GM12864 (cell line): Measurements from ENCODE around the gene FBXO38.

Source experiments
- DNase-seq: peaks from one replicate; pipeline ENCODE4 v3.0.0-alpha.2; 2011; ENCODE audit warnings: low read depth
- H3K4me3 ChIP-seq: 2 replicates; pipeline ENCODE4 v1.5.1; 2011; ENCODE audit warnings: mild to moderate bottlenecking, low read depth, low read length, control low read depth
- CTCF ChIP-seq: IDR thresholded peaks from 2 replicates; pipeline ENCODE4 v1.5.1; 2011; ENCODE audit warnings: low read depth, mild to moderate bottlenecking, moderate library complexity, low read length, control low read depth, inconsistent platforms; ENCODE audit errors: missing control alignments

FBXO38 gene

GRCh38 chr5:148483750-148484149 is 100.0 kb downstream of the FBXO38 start:
- TF ChIP-seq CTCF: no peak
- DNase-seq: no peak
- no peak overlapping the region for H3K4me3 ChIP-seq

GRCh38 chr5:148484651-148485050 is 100.9 kb downstream of the FBXO38 start:
- no peak for DNase-seq
- no peak overlapping the region for H3K4me3 ChIP-seq
- no peak for TF ChIP-seq CTCF

GRCh38 chr5:148486456-148486855 is 102.7 kb downstream of the FBXO38 start:
- DNase-seq: no peak
- TF ChIP-seq CTCF: no peak
- H3K4me3 ChIP-seq: no peak overlapping the region

- no peak for TF ChIP-seq CTCF
- DNase-seq: no peak
- no peak overlapping the region for H3K4me3 ChIP-seq
Measured at GRCh38 chr5:148488757-148489156, 105.0 kb downstream of the FBXO38 start.

GRCh38 chr5:148491015-148491792 is 107.4 kb downstream of the FBXO38 start:
- H3K4me3 ChIP-seq: no peak overlapping the region
- no peak for TF ChIP-seq CTCF
- DNase-seq: no peak

- TF ChIP-seq CTCF: no peak
- H3K4me3 ChIP-seq: no peak overlapping the region
- no peak for DNase-seq
Measured at GRCh38 chr5:148491793-148492184, 108.0 kb downstream of the FBXO38 start.

GRCh38 chr5:148492351-148492750 is 108.6 kb downstream of the FBXO38 start:
- no peak for TF ChIP-seq CTCF
- DNase-seq: no peak
- H3K4me3 ChIP-seq: no peak overlapping the region
